ENCODE data around the gene CREB3L2. TPM values are rescaled to one million over a fixed set of nuclear protein-coding genes. Genes with fewer than 3 reads are reported as not detected.

CREB3L2 gene
- polyA plus RNA-seq, 2 of the 4 experiments (the other 2 are of a cell fraction): 16.3 to 32.2 TPM

DNA sequence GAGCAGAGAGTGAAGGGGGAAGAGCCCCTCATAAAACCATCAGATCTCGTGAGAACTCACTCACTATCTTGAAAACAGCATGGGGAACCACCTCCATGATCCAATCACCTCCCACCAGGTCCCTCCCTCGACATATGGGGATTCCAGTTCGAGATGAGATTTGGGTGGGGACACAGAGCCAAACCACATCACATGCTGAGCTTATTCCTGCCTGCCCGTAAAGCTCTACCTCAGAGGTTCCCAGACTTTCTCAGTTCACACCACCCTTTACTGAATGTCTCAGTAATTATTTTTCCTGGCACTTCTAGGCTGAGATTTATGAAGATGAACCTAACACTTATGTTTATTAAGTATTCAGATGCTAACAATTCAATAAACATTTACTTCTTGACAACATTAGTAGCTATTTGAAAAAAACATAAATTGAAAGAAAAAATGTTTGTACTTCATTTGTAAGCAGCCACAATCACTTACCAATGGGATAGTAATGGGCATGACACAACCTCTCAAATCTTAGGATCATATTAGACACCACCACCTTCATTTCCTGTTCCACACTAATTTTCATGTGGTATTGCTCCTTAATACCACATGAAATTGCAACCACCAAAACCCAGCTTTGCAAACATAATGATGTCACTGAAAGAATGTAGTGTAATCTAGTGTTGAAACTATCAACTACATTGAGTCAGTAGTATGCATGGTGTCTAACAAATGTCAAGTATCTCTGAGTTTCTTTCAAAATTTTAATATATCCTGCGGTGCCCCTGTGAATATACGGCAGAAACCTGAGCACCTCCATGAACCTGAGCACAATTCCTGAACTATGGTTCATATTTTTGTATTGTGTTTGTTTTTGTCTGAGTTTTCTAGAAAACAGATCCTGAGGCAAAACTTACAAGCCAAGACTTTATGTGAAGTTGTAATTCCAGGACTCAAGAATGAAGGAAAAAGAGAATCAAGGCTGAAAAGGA, 150.6 kb downstream of the CREB3L2 start:
- FAIRE-seq (no peak), DNase-seq (ENCODE audit: low read depth in 1 of 2, low spot score in 1 of 2) (no peak), ATAC-seq (no peak)
- ChIA-PET POLR2A (no interaction called here), CTCF (interaction anchor here (0.6 to 1.0 kb wide), 3 partner anchors 11 to 934 kb away, joined by 3 read pairs; no protein-coding TSS in a partner anchor)
- Histone ChIP-seq H3K27ac (no peak overlapping the region), H3K4me2 (no peak overlapping the region), H3K4me3 (no peak overlapping the region), H3K4me1 (no peaks in the 10 kb centered on the region; the same call in 2 of the 3 replicates), H3K9me3 (no peaks in the 10 kb centered on the region)
- WGBS (ENCODE audit: missing lambda C conversion rate): 53% methylated on average over 6 of the region's 6 CpGs
- TF ChIP-seq, protein P1, sequence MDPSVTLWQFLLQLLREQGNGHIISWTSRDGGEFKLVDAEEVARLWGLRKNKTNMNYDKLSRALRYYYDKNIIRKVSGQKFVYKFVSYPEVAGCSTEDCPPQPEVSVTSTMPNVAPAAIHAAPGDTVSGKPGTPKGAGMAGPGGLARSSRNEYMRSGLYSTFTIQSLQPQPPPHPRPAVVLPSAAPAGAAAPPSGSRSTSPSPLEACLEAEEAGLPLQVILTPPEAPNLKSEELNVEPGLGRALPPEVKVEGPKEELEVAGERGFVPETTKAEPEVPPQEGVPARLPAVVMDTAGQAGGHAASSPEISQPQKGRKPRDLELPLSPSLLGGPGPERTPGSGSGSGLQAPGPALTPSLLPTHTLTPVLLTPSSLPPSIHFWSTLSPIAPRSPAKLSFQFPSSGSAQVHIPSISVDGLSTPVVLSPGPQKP (IDR thresholded peaks at IDR 0.05; ENCODE audit: low read depth, low read length): no peak
- TF ChIP-seq CEBPB (IDR thresholded peaks at IDR 0.05) (no peak), GATA3 (IDR thresholded peaks at IDR 0.05; ENCODE audit: borderline replicate concordance) (no peak), JUN (IDR thresholded peaks at IDR 0.05) (no peak), CBX8 (IDR thresholded peaks at IDR 0.05) (no peak), ZNF302 (CRISPR knock-in tag; IDR thresholded peaks at IDR 0.05) (no peak), FOXS1 (CRISPR knock-in tag; IDR thresholded peaks at IDR 0.05) (no peak), SMC3 (IDR thresholded peaks at IDR 0.05) (no peak), JUNB (IDR thresholded peaks at IDR 0.05) (no peak), FOSL2 (IDR thresholded peaks at IDR 0.05) (no peak), FOSL2 (CRISPR knock-in tag; IDR thresholded peaks at IDR 0.05) (no peak)
- TF ChIP-seq, protein P2, sequence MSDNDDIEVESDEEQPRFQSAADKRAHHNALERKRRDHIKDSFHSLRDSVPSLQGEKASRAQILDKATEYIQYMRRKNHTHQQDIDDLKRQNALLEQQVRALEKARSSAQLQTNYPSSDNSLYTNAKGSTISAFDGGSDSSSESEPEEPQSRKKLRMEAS (IDR thresholded peaks at IDR 0.05): no peak
- TF ChIP-seq, protein P3, sequence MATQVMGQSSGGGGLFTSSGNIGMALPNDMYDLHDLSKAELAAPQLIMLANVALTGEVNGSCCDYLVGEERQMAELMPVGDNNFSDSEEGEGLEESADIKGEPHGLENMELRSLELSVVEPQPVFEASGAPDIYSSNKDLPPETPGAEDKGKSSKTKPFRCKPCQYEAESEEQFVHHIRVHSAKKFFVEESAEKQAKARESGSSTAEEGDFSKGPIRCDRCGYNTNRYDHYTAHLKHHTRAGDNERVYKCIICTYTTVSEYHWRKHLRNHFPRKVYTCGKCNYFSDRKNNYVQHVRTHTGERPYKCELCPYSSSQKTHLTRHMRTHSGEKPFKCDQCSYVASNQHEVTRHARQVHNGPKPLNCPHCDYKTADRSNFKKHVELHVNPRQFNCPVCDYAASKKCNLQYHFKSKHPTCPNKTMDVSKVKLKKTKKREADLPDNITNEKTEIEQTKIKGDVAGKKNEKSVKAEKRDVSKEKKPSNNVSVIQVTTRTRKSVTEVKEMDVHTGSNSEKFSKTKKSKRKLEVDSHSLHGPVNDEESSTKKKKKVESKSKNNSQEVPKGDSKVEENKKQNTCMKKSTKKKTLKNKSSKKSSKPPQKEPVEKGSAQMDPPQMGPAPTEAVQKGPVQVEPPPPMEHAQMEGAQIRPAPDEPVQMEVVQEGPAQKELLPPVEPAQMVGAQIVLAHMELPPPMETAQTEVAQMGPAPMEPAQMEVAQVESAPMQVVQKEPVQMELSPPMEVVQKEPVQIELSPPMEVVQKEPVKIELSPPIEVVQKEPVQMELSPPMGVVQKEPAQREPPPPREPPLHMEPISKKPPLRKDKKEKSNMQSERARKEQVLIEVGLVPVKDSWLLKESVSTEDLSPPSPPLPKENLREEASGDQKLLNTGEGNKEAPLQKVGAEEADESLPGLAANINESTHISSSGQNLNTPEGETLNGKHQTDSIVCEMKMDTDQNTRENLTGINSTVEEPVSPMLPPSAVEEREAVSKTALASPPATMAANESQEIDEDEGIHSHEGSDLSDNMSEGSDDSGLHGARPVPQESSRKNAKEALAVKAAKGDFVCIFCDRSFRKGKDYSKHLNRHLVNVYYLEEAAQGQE (IDR thresholded peaks at IDR 0.05): no peak

DNA sequence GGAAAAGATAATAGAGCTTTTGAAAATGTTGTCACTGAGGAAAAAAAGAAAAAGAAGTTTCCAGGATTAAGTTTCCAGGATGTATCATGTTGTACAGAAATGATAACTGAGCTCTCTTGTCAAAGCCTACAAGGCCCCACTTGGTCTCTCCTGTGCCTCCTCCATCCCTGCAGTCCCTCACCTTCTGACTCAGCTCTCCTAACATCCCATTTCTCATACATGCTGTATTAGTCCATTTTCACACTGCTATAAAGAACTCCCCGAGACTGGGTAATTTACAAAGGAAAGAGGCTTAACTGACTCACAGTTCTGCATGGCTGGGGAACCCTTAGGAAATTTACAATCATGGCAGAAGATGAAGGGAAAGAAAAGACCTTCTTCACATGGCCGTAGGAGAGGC, 151.3 kb downstream of the CREB3L2 start:
- DNase-seq (ENCODE audit: low read depth in 1 of 2, low spot score in 1 of 2) (no peak), FAIRE-seq (no peak), ATAC-seq (no peak)
- ChIA-PET POLR2A (no interaction called here), CTCF (no interaction called here)
- H3K4me2 ChIP-seq: no peak overlapping the region
- WGBS (ENCODE audit: missing lambda C conversion rate): 37% methylated on average over 2 of the region's 2 CpGs
- H3K9me3 ChIP-seq: no peaks in the 10 kb centered on the region
- H3K4me3 ChIP-seq: no peak overlapping the region
- H3K27ac ChIP-seq: no peak overlapping the region
- H3K4me1 ChIP-seq: no peaks in the 10 kb centered on the region; the same call in 2 of the 3 replicates
- no peak for TF ChIP-seq HOXB13 (CRISPR knock-in tag; IDR thresholded peaks at IDR 0.05; ENCODE audit: low read depth)
- TF ChIP-seq SREBF2 (IDR thresholded peaks at IDR 0.05): no peak
- TF ChIP-seq ZC3H11A (IDR thresholded peaks at IDR 0.05): no peak
- no peak for TF ChIP-seq TP53 (CRISPR knock-in tag; IDR thresholded peaks at IDR 0.05)
- TF ChIP-seq RAD21 (conservative IDR thresholded peaks at IDR 0.05 in 1 of 2, IDR thresholded peaks at IDR 0.05 in 1 of 2): no peak
- TF ChIP-seq, protein P4, sequence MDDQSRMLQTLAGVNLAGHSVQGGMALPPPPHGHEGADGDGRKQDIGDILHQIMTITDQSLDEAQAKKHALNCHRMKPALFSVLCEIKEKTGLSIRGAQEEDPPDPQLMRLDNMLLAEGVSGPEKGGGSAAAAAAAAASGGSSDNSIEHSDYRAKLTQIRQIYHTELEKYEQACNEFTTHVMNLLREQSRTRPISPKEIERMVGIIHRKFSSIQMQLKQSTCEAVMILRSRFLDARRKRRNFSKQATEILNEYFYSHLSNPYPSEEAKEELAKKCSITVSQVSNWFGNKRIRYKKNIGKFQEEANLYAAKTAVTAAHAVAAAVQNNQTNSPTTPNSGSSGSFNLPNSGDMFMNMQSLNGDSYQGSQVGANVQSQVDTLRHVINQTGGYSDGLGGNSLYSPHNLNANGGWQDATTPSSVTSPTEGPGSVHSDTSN (IDR thresholded peaks at IDR 0.05): no peak
- no peak for TF ChIP-seq FOSL2 (IDR thresholded peaks at IDR 0.05)
- no peak for TF ChIP-seq FOSL2 (CRISPR knock-in tag; IDR thresholded peaks at IDR 0.05)
- TF ChIP-seq HEYL (CRISPR knock-in tag; IDR thresholded peaks at IDR 0.05): no peak
- no peak for TF ChIP-seq HOXB5 (CRISPR knock-in tag; IDR thresholded peaks at IDR 0.05)
- TF ChIP-seq, protein P3 (IDR thresholded peaks at IDR 0.05): no peak
- TF ChIP-seq, protein P2 (IDR thresholded peaks at IDR 0.05): no peak
- TF ChIP-seq CHD4 (IDR thresholded peaks at IDR 0.05; ENCODE audit: borderline replicate concordance): no peak
- TF ChIP-seq GATA3 (IDR thresholded peaks at IDR 0.05; ENCODE audit: borderline replicate concordance): no peak
- TF ChIP-seq, protein P1 (IDR thresholded peaks at IDR 0.05; ENCODE audit: low read depth, low read length): no peak
- no peak for TF ChIP-seq FOSB (CRISPR knock-in tag; IDR thresholded peaks at IDR 0.05)
- no peak for TF ChIP-seq POLR2AphosphoS2 (conservative IDR thresholded peaks at IDR 0.05; ENCODE audit: low read length)

Measured in A549 (cell line).